ENCODE data around the gene FAT4. TPM values are rescaled to one million over a fixed set of nuclear protein-coding genes. Genes with fewer than 3 reads are reported as not detected.

Gene FAT4
- polyA plus RNA-seq, 1 of the 3 experiments (the other 2 are of a cell fraction), result 6.6 TPM

DNA sequence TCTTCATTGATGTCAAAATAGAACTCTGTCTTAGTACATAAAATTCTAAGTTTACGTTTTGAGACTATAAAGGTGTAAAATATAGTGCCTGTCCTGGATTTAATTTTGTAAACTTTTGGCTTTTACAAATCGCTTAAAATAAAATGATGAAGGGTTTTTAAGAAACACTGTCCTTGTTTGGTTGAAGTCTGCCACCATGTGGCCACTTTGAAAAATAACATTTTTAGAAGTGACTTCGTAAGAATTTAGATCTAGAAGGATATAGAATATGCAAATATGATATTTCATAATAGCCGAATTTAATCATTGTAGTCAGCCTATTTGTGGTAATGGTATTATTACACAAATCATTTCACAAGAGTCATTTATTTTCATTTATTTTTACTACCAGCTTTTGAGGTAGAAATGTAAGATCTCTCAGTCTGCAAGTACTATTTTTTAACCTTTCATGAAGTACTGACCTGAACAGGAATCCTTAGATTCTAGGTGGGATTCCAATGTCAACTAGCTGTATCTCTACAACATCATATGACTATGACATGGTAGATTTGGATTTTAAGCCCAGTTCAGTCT is 31.0 kb upstream of the FAT4 start:
- no peak overlapping the region for H3K27ac ChIP-seq (ENCODE audit: low read depth in 2 of 2, low read length in 1 of 2)
- H3F3A ChIP-seq (replicated peaks; ENCODE audit: insufficient read depth), result no peaks in the 10 kb centered on the region
- H3K9me3 ChIP-seq, result no peaks in the 10 kb centered on the region
- H3K9ac ChIP-seq, result no peak overlapping the region
- no peaks in the 10 kb centered on the region for H3K4me1 ChIP-seq (ENCODE audit: control insufficient read depth in 1 of 2, insufficient read depth in 2 of 2, low read depth in 1 of 2, low read length in 1 of 2)
- H3K9me2 ChIP-seq, result no peaks in the 10 kb centered on the region
- no peak overlapping the region for H3K4me3 ChIP-seq (ENCODE audit: low read depth in 2 of 2, low read length in 1 of 2)
- H3K27me3 ChIP-seq (ENCODE audit: insufficient read depth), result no peaks in the 10 kb centered on the region
- 0 out of 2 replicates have a peak overlapping the region, but pooled peaks have one; percentile 17 for H2AFZ ChIP-seq (ENCODE audit: low read depth)
- H4K20me1 ChIP-seq (ENCODE audit: insufficient read depth), result no peaks in the 10 kb centered on the region
- WGBS (ENCODE audit: low lambda C conversion rate), result 3% methylated on average over 4 of the region's 4 CpGs
- no peak overlapping the region for H3K4me2 ChIP-seq
- H3K79me2 ChIP-seq (ENCODE audit: insufficient read depth), result no peaks in the 10 kb centered on the region
- CTCF ChIA-PET, result interaction anchor here (0.5 to 2.6 kb wide), 41 partner anchors 8 to 1928 kb away, joined by 3 to 45 read pairs (median 4); partner anchors contain the start of genes ANKRD50 and FAT4
- DNase-seq, result peak; percentile 37
- no peaks in the 10 kb centered on the region for H3K36me3 ChIP-seq (replicated peaks in 1 of 2; ENCODE audit: control insufficient read depth in 1 of 2, insufficient read depth in 2 of 2, low read length in 1 of 2)
- TF ChIP-seq CTCF (IDR thresholded peaks at IDR 0.05) (peak; percentile 75), NFIC (IDR thresholded peaks at IDR 0.05; ENCODE audit: borderline replicate concordance) (no peak), SMC3 (IDR thresholded peaks at IDR 0.05; ENCODE audit: low read depth, low read length) (peak; percentile 32), YY1 (IDR thresholded peaks at IDR 0.05; ENCODE audit: low read depth) (no peak), FOSL2 (IDR thresholded peaks at IDR 0.05; ENCODE audit: borderline replicate concordance, low read depth) (no peak), RAD21 (IDR thresholded peaks at IDR 0.05; ENCODE audit: low read length) (peak; percentile 83), FOXJ3 (CRISPR knock-in tag; IDR thresholded peaks at IDR 0.05) (no peak)
- TF ChIP-seq, protein P1, sequence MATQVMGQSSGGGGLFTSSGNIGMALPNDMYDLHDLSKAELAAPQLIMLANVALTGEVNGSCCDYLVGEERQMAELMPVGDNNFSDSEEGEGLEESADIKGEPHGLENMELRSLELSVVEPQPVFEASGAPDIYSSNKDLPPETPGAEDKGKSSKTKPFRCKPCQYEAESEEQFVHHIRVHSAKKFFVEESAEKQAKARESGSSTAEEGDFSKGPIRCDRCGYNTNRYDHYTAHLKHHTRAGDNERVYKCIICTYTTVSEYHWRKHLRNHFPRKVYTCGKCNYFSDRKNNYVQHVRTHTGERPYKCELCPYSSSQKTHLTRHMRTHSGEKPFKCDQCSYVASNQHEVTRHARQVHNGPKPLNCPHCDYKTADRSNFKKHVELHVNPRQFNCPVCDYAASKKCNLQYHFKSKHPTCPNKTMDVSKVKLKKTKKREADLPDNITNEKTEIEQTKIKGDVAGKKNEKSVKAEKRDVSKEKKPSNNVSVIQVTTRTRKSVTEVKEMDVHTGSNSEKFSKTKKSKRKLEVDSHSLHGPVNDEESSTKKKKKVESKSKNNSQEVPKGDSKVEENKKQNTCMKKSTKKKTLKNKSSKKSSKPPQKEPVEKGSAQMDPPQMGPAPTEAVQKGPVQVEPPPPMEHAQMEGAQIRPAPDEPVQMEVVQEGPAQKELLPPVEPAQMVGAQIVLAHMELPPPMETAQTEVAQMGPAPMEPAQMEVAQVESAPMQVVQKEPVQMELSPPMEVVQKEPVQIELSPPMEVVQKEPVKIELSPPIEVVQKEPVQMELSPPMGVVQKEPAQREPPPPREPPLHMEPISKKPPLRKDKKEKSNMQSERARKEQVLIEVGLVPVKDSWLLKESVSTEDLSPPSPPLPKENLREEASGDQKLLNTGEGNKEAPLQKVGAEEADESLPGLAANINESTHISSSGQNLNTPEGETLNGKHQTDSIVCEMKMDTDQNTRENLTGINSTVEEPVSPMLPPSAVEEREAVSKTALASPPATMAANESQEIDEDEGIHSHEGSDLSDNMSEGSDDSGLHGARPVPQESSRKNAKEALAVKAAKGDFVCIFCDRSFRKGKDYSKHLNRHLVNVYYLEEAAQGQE (IDR thresholded peaks at IDR 0.05; ENCODE audit: low read depth, low read length), result no peak
- POLR2A ChIA-PET, result no interaction called here

GRCh38 chr4:125297116-125297515 is 17.6 kb upstream of the FAT4 start:
- Histone ChIP-seq H3K9me3 (no peaks in the 10 kb centered on the region), H3K9me2 (no peaks in the 10 kb centered on the region), H3K4me2 (no peak overlapping the region), H3K27ac (ENCODE audit: low read depth in 2 of 2, low read length in 1 of 2) (no peak overlapping the region), H3K36me3 (replicated peaks in 1 of 2; ENCODE audit: control insufficient read depth in 1 of 2, insufficient read depth in 2 of 2, low read length in 1 of 2) (no peaks in the 10 kb centered on the region), H3K9ac (no peak overlapping the region), H3F3A (replicated peaks; ENCODE audit: insufficient read depth) (no peaks in the 10 kb centered on the region), H3K4me1 (ENCODE audit: control insufficient read depth in 1 of 2, insufficient read depth in 2 of 2, low read depth in 1 of 2, low read length in 1 of 2) (no peaks in the 10 kb centered on the region), H3K4me3 (ENCODE audit: low read depth in 2 of 2, low read length in 1 of 2) (no peak overlapping the region), H3K27me3 (ENCODE audit: insufficient read depth) (no peaks in the 10 kb centered on the region), H3K79me2 (ENCODE audit: insufficient read depth) (no peaks in the 10 kb centered on the region), H4K20me1 (ENCODE audit: insufficient read depth) (no peaks in the 10 kb centered on the region), H2AFZ (ENCODE audit: low read depth) (no peak overlapping the region)
- 31% methylated on average over 2 of the region's 2 CpGs for WGBS (ENCODE audit: low lambda C conversion rate)
- CTCF ChIA-PET, result interaction anchor here (1.0 kb wide), 1 partner anchor 16 kb away, joined by 3 read pairs; no protein-coding TSS in a partner anchor
- no peak for DNase-seq
- TF ChIP-seq USF1 (IDR thresholded peaks at IDR 0.05; ENCODE audit: borderline replicate concordance, low read depth), result no peak
- TF ChIP-seq RFX5 (IDR thresholded peaks at IDR 0.05; ENCODE audit: low read length), result no peak
- TF ChIP-seq EP300 (IDR thresholded peaks at IDR 0.05; ENCODE audit: borderline replicate concordance in 1 of 2, low read depth in 1 of 2, low read length in 1 of 2), result no peak
- TF ChIP-seq CHD2 (IDR thresholded peaks at IDR 0.05; ENCODE audit: low read length, partially characterized antibody), result no peak
- no peak for TF ChIP-seq TEAD4 (IDR thresholded peaks at IDR 0.05; ENCODE audit: borderline replicate concordance, insufficient read depth)
- no peak for TF ChIP-seq YY1 (IDR thresholded peaks at IDR 0.05; ENCODE audit: low read depth)
- TF ChIP-seq, protein P2, sequence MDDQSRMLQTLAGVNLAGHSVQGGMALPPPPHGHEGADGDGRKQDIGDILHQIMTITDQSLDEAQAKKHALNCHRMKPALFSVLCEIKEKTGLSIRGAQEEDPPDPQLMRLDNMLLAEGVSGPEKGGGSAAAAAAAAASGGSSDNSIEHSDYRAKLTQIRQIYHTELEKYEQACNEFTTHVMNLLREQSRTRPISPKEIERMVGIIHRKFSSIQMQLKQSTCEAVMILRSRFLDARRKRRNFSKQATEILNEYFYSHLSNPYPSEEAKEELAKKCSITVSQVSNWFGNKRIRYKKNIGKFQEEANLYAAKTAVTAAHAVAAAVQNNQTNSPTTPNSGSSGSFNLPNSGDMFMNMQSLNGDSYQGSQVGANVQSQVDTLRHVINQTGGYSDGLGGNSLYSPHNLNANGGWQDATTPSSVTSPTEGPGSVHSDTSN (IDR thresholded peaks at IDR 0.05), result no peak
- TF ChIP-seq POLR2AphosphoS5 (IDR thresholded peaks at IDR 0.05; ENCODE audit: low read depth, low read length), result no peak
- POLR2A ChIA-PET, result no interaction called here

Data from SK-N-SH (cell line).